Ascending aorta (tissue), 2 donors: Measurements from ENCODE around the gene DAB1. TPM values are rescaled to one million over a fixed set of nuclear protein-coding genes. Genes with fewer than 3 reads are reported as not detected.

Source experiments
- DNase-seq, 2 donors: peaks; one replicate each; pipeline ENCODE4 v3.0.0-alpha.2; 2019; ENCODE audit warnings: low spot score in 2 of 2
- H3K27ac ChIP-seq, 2 donors: fragments of 200-600 bp; sonication (generic); one replicate each; pipeline ENCODE4 v1.5.1; 2016 to 2017; ENCODE audit warnings: mild to moderate bottlenecking in 1 of 2
- H3K27me3 ChIP-seq: fragments of 200-600 bp; sonication (generic); one replicate; pipeline ENCODE4 v1.5.1; 2017
- H3K36me3 ChIP-seq, 2 donors: fragments of 200-600 bp; sonication (generic); one replicate each; pipeline ENCODE4 v1.5.1; 2016
- H3K4me1 ChIP-seq, 2 donors: fragments of 200-600 bp; sonication (generic); one replicate each; pipeline ENCODE4 v1.5.1; 2016 to 2017; ENCODE audit warnings: mild to moderate bottlenecking in 1 of 2
- H3K4me3 ChIP-seq, 2 donors: fragments of 200-600 bp; sonication (generic); one replicate each; pipeline ENCODE4 v1.5.1; 2016 to 2017; ENCODE audit warnings: mild to moderate bottlenecking in 1 of 2
- H3K9me3 ChIP-seq, 2 donors: fragments of 200-600 bp; sonication (generic); one replicate each; pipeline ENCODE4 v1.5.1; 2016
- intact Hi-C: fragments of 100-400 bp; cut with DNase I; formaldehyde crosslinking; loops from one replicate; pipeline ENCODE4 v1.15.1; 2023
- total RNA-seq: library from RNA; depleted of rRNA; stranded (reverse); fragments of >200 nt; gene quantifications from one replicate; pipeline ENCODE4 v1.1.0, GENCODE V29; 2016
- TF ChIP-seq, protein P1 (sequence below), 3 experiments: fragments of 200-600 bp in 2 of 3; fragments of 450-650 bp in 1 of 3; sonication (generic) in 2 of 3; IDR thresholded peaks; one replicate each; pipeline ENCODE4 v1.5.1; 2016 to 2019; ENCODE audit warnings: antibody characterized with exemption in 3 of 3, mild to moderate bottlenecking in 1 of 3, moderate library complexity in 1 of 3

Gene DAB1
- total RNA-seq, 1 donor from 2014 or later, result not detected

DNA sequence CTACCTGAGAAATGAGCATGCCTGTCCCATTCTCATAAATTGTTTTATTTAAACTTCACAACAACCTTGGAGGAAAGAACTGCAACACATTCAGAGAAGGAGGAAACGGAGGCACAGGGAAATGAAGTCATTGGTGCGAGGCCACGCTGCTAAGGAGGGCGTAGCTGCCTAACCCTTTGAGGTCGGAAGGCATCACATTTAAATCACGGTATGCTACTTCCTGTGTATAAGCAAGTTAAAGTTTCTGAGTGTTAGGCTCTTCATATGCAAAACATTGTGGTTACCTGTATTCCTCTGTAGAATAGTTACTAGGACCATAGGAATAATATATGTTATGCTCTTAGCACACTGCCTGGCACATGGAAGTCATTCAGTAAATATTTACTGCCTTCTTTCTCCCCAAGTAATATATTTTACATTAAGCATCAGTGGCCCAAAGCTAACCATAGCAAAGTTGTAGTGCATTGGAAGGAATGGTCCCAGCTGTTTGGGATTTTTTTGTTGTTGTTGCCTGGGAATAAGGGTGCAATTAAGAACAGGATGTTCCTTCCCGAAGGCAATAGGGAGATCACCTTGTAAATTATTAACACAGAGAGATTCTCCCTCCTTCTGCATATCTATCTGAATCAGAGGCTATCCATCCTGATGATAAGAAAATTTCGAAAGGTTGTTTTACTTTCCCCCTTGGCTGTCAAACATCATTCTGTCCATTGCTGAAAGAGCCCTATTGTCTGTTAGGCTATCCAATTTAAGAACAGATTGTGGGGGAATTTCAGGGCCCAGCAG, 265.8 kb downstream of the DAB1 start:
- Histone ChIP-seq H3K4me3 (no peak overlapping the region), H3K9me3 (no peaks in the 10 kb centered on the region), H3K4me1 (no peaks in the 10 kb centered on the region), H3K36me3 (no peaks in the 10 kb centered on the region), H3K27ac (no peak overlapping the region), H3K27me3 (no peaks in the 10 kb centered on the region)
- intact Hi-C loops, result no loop called here
- TF ChIP-seq, protein P1, sequence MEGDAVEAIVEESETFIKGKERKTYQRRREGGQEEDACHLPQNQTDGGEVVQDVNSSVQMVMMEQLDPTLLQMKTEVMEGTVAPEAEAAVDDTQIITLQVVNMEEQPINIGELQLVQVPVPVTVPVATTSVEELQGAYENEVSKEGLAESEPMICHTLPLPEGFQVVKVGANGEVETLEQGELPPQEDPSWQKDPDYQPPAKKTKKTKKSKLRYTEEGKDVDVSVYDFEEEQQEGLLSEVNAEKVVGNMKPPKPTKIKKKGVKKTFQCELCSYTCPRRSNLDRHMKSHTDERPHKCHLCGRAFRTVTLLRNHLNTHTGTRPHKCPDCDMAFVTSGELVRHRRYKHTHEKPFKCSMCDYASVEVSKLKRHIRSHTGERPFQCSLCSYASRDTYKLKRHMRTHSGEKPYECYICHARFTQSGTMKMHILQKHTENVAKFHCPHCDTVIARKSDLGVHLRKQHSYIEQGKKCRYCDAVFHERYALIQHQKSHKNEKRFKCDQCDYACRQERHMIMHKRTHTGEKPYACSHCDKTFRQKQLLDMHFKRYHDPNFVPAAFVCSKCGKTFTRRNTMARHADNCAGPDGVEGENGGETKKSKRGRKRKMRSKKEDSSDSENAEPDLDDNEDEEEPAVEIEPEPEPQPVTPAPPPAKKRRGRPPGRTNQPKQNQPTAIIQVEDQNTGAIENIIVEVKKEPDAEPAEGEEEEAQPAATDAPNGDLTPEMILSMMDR (IDR thresholded peaks at IDR 0.05), result no peak
- DNase-seq, result no peak

DNA sequence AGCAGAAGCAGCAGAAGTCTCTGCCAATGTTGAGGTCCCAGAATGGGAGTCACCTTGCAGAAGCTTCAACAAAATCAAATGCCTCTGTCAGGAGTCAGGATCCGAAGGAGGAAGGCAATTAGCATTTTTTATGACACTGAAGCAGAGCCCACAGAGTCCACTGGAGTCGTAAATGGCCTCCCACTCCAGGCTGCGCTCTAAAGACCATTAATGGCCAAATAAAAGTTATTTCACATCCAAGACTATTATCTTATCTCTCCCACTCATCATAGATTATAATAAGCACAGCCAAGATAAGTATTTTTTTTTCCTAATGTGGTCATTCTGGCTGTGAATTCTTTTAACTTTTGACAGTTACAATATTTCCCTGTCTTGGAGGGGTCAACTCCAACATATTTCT, 267.0 kb downstream of the DAB1 start:
- H3K36me3 ChIP-seq, result no peaks in the 10 kb centered on the region
- no peaks in the 10 kb centered on the region for H3K9me3 ChIP-seq
- H3K4me1 ChIP-seq, result no peaks in the 10 kb centered on the region
- H3K4me3 ChIP-seq, result no peak overlapping the region
- TF ChIP-seq, protein P1 (IDR thresholded peaks at IDR 0.05), result no peak
- intact Hi-C loops, result no loop called here
- H3K27ac ChIP-seq, result no peak overlapping the region
- DNase-seq, result no peak
- no peaks in the 10 kb centered on the region for H3K27me3 ChIP-seq

DNA sequence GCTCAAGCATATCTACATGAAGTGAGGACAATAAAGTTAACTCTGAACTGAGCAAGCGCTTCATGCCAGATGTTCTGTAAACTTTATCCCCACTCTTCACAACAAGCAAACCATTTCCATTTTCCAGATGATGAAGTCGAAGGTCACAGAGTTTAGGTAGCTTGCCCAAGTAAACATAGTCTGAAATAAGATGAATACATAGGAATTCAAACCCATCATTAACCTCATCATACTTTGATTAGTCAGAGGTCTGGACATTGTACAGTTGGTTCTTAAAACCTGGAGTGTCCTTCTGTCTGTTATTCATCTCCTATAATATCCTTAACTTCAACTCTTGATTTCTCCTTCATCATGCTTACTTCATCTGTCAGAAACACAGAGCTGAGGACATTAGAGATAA, 277.8 kb downstream of the DAB1 start:
- Histone ChIP-seq H3K4me1 (no peaks in the 10 kb centered on the region), H3K27ac (no peak overlapping the region), H3K36me3 (no peaks in the 10 kb centered on the region), H3K4me3 (no peak overlapping the region), H3K27me3 (no peaks in the 10 kb centered on the region), H3K9me3 (no peaks in the 10 kb centered on the region)
- intact Hi-C loops, result no loop called here
- no peak for DNase-seq
- TF ChIP-seq, protein P1 (IDR thresholded peaks at IDR 0.05), result no peak

DNA sequence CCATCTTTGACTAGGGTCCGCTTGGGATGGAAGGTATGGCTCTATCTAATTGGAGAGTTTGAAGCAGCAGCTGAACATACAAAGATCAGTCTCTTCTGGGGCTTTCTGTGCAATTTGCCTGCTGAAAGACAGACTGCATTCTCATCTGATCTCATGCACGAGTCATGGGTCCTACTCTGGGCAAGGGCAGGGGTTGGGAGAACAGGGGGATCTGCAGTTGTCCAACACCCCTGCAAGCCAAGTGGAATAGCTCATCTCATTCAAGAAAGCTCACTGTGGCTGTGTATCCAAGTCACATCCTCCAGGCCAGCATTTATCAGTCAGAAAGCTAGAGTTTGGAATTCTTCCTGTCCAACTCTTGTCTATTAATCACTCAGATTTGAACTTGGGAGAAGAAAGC, 280.9 kb downstream of the DAB1 start:
- H3K27me3 ChIP-seq, result no peaks in the 10 kb centered on the region
- no peaks in the 10 kb centered on the region for H3K36me3 ChIP-seq
- H3K4me3 ChIP-seq, result no peak overlapping the region
- no peaks in the 10 kb centered on the region for H3K4me1 ChIP-seq
- H3K27ac ChIP-seq, result no peak overlapping the region
- intact Hi-C loops, result no loop called here
- H3K9me3 ChIP-seq, result no peaks in the 10 kb centered on the region
- DNase-seq, result no peak
- TF ChIP-seq, protein P1 (IDR thresholded peaks at IDR 0.05), result no peak

- Histone ChIP-seq H3K4me3 (no peak overlapping the region), H3K27ac (no peak overlapping the region), H3K9me3 (no peaks in the 10 kb centered on the region), H3K36me3 (no peaks in the 10 kb centered on the region), H3K4me1 (no peaks in the 10 kb centered on the region), H3K27me3 (no peaks in the 10 kb centered on the region)
- intact Hi-C loops, result no loop called here
- DNase-seq, result no peak
- TF ChIP-seq, protein P1 (IDR thresholded peaks at IDR 0.05), result no peak
Measured at GRCh38 chr1:57142169-57142568, 281.7 kb downstream of the DAB1 start.
